H9 (cell line): Measurements from ENCODE around the gene PBX1. TPM values are rescaled to one million over a fixed set of nuclear protein-coding genes. Genes with fewer than 3 reads are reported as not detected.

Source experiments
- DNase-seq: peaks from one replicate; pipeline ENCODE4 v3.0.0-alpha.2; 2017
- H2AFZ ChIP-seq: one replicate; pipeline ENCODE4 v1.6.1; 2013; ENCODE audit warnings: mild to moderate bottlenecking, low read length, control low read depth, moderate library complexity
- H2AK5ac ChIP-seq: 2 replicates; pipeline ENCODE4 v1.6.1; 2013; ENCODE audit warnings: low read length, control low read depth, mixed read lengths; ENCODE audit not compliant: insufficient read length
- H2BK120ac ChIP-seq: one replicate; pipeline ENCODE4 v1.6.1; 2013; ENCODE audit warnings: low read depth, mild to moderate bottlenecking, low read length, control low read depth, inconsistent platforms; ENCODE audit not compliant: poor library complexity, severe bottlenecking
- H2BK12ac ChIP-seq: 2 replicates; pipeline ENCODE4 v1.6.1; 2013; ENCODE audit warnings: low read length, control low read depth, mixed read lengths, low read depth; ENCODE audit not compliant: insufficient read length
- H2BK15ac ChIP-seq: 2 replicates; pipeline ENCODE4 v1.6.1; 2013; ENCODE audit warnings: low read depth, low read length, control low read depth
- H2BK20ac ChIP-seq: one replicate; pipeline ENCODE4 v1.6.1; 2013; ENCODE audit warnings: low read depth, mild to moderate bottlenecking, low read length, control low read depth, inconsistent platforms; ENCODE audit not compliant: poor library complexity, severe bottlenecking
- H2BK5ac ChIP-seq: 2 replicates; pipeline ENCODE4 v1.6.1; 2013; ENCODE audit warnings: low read length, control low read depth, mixed read lengths; ENCODE audit not compliant: insufficient read length
- H3K14ac ChIP-seq: 2 replicates; pipeline ENCODE4 v1.6.1; 2013; ENCODE audit warnings: low read length, control low read depth; ENCODE audit not compliant: insufficient read depth
- H3K18ac ChIP-seq: 2 replicates; pipeline ENCODE4 v1.6.1; 2013; ENCODE audit warnings: low read depth, mild to moderate bottlenecking, mixed read lengths, low read length, control low read depth; ENCODE audit not compliant: insufficient read length
- H3K23ac ChIP-seq: 2 replicates; pipeline ENCODE4 v1.6.1; 2013; ENCODE audit warnings: low read length, control low read depth, mixed read lengths, low read depth; ENCODE audit not compliant: insufficient read length
- H3K23me2 ChIP-seq: 2 replicates; pipeline ENCODE4 v1.6.1; 2013; ENCODE audit warnings: low read depth, mild to moderate bottlenecking, mixed read lengths, low read length, control low read depth; ENCODE audit not compliant: insufficient read length, poor library complexity, severe bottlenecking
- H3K27ac ChIP-seq: 2 replicates; pipeline ENCODE4 v1.5.1; 2013; ENCODE audit warnings: low read length, control low read depth, mixed read lengths, low read depth; ENCODE audit not compliant: insufficient read length
- H3K27me3 ChIP-seq: 2 replicates; pipeline ENCODE4 v1.6.1; 2013; ENCODE audit warnings: low read length, control low read depth, inconsistent platforms; ENCODE audit not compliant: insufficient read depth
- H3K4ac ChIP-seq: 2 replicates; pipeline ENCODE4 v1.6.1; 2013; ENCODE audit warnings: low read depth, mild to moderate bottlenecking, control low read depth, inconsistent platforms, low read length, moderate library complexity
- H3K4me1 ChIP-seq: 2 replicates; pipeline ENCODE4 v1.6.1; 2013; ENCODE audit warnings: low read length, control low read depth, inconsistent platforms; ENCODE audit not compliant: insufficient read depth
- H3K4me2 ChIP-seq: 2 replicates; pipeline ENCODE4 v1.6.1; 2013; ENCODE audit warnings: low read length, control low read depth, mixed read lengths; ENCODE audit not compliant: insufficient read length, insufficient read depth
- H3K56ac ChIP-seq: 2 replicates; pipeline ENCODE4 v1.6.1; 2013; ENCODE audit warnings: low read depth, mild to moderate bottlenecking, mixed read lengths, low read length, control low read depth; ENCODE audit not compliant: insufficient read length
- H3K79me1 ChIP-seq: 2 replicates; pipeline ENCODE4 v1.6.1; 2013; ENCODE audit warnings: low read depth, mild to moderate bottlenecking, moderate library complexity, low read length, control low read depth, inconsistent platforms; ENCODE audit not compliant: insufficient read depth, poor library complexity, severe bottlenecking
- H3K79me2 ChIP-seq: 2 replicates; pipeline ENCODE4 v1.6.1; 2013; ENCODE audit warnings: low read length, control low read depth, inconsistent platforms; ENCODE audit not compliant: insufficient read depth
- H3K9ac ChIP-seq: 2 replicates; pipeline ENCODE4 v1.6.1; 2013; ENCODE audit warnings: low read length, control low read depth, mixed read lengths; ENCODE audit not compliant: insufficient read length; ENCODE audit errors: extremely low read depth
- H3K9me3 ChIP-seq: one replicate; pipeline ENCODE4 v1.6.1; 2013; ENCODE audit warnings: low read depth, low read length, inconsistent platforms; ENCODE audit not compliant: control insufficient read depth
- H3T11ph ChIP-seq: one replicate; pipeline ENCODE4 v1.6.1; 2013; ENCODE audit warnings: mild to moderate bottlenecking, low read length, control low read depth, inconsistent platforms
- H4K20me1 ChIP-seq: one replicate; pipeline ENCODE4 v1.6.1; 2013; ENCODE audit not compliant: control insufficient read depth, insufficient read length, insufficient read depth
- H4K5ac ChIP-seq: 2 replicates; pipeline ENCODE4 v1.6.1; 2013; ENCODE audit warnings: low read depth, mild to moderate bottlenecking, mixed read lengths, low read length, control low read depth; ENCODE audit not compliant: insufficient read length
- H4K8ac ChIP-seq: replicated peaks from 2 replicates; pipeline ENCODE4 v1.6.1; 2013; ENCODE audit warnings: low read length, control low read depth, mixed read lengths, low read depth; ENCODE audit not compliant: insufficient read length
- H4K91ac ChIP-seq: 2 replicates; pipeline ENCODE4 v1.6.1; 2013; ENCODE audit warnings: low read depth, mild to moderate bottlenecking, moderate library complexity, mixed read lengths, low read length, control low read depth; ENCODE audit not compliant: insufficient read length
- H3K27ac Mint-ChIP-seq, 3 experiments: 2 replicates in 2 of 3; 3 replicates in 1 of 3; pipeline ENCODE4 v1.8.0; 2020 to 2021; ENCODE audit warnings: mixed read lengths in 3 of 3, mild to moderate bottlenecking in 1 of 3, moderate library complexity in 1 of 3
- H3K27me3 Mint-ChIP-seq: 2 replicates; pipeline ENCODE4 v1.8.0; 2021; ENCODE audit warnings: low read depth, mild to moderate bottlenecking, moderate library complexity, mixed read lengths
- H3K36me3 Mint-ChIP-seq, 3 experiments: 2 replicates in 2 of 3; 3 replicates in 1 of 3; pipeline ENCODE4 v1.8.0; 2020 to 2021; ENCODE audit warnings: low read depth in 3 of 3, mixed read lengths in 3 of 3; ENCODE audit not compliant: insufficient read depth in 1 of 3
- H3K4me1 Mint-ChIP-seq, 2 experiments: 2 replicates each; pipeline ENCODE4 v1.8.0; 2020; ENCODE audit warnings: mixed read lengths in 2 of 2
- H3K4me3 Mint-ChIP-seq, 2 experiments: 2 replicates in 1 of 2; 3 replicates in 1 of 2; pipeline ENCODE4 v1.8.0; 2020 to 2021; ENCODE audit warnings: mild to moderate bottlenecking in 2 of 2, mixed read lengths in 2 of 2, moderate library complexity in 1 of 2
- H3K9me3 Mint-ChIP-seq, 2 experiments: 2 replicates in 1 of 2; 3 replicates in 1 of 2; pipeline ENCODE4 v1.8.0; 2020; ENCODE audit warnings: mild to moderate bottlenecking in 2 of 2, mixed read lengths in 2 of 2, moderate library complexity in 1 of 2
- WGBS: extraction: QIAGEN DNeasy Blood & Tissue Kit; methylation state at CpG from one replicate; pipeline ENCODE4 v1.1.7; 2013; ENCODE audit warnings: missing lambda C conversion rate, low lambda C conversion rate, mixed read lengths; ENCODE audit not compliant: insufficient read length; ENCODE audit errors: extremely low coverage; 5-methylcytosine and 5-hydroxymethylcytosine counted together
- total RNA-seq: library from RNA; stranded (reverse); gene quantifications from 2 replicates; pipeline ENCODE4 v1.2.1, GENCODE V29; 2021
- TF ChIP-seq, protein P1 (sequence below): fragments of 200-600 bp; sonication (generic); conservative IDR thresholded peaks from 3 replicates; pipeline ENCODE4 v1.8.0; 2021; ENCODE audit warnings: antibody characterized with exemption, mild to moderate bottlenecking

The PBX1 gene
- total RNA-seq, 1 experiment from 2014 or later, result 142 TPM

DNA sequence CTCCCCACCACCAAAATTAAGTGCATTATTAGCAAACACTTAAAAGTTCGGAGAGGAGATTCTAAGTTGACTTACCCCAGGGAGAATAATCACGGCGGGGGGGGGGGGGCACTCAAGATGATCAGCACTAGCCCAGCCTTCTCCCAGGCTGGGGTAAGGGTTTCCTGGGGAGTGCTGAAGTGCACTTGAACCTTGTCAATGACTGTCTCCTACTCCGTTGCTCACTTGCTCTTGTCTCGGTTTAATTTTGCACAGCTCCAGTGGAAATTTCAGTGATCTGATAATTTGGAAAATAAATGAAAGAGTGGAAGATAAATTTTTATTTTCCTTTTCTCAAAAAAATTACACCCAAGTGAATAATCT, 59.2 kb downstream of the PBX1 start:
- WGBS, result no CpG with 5 or more reads among the region's 5 CpGs
- Histone ChIP-seq H3K56ac (no peak overlapping the region), H4K8ac (no peak overlapping the region), H3K79me1 (peaks cover 4% of the 10 kb centered on the region), H2BK15ac (no peak overlapping the region), H2BK120ac (no peak overlapping the region), H2BK5ac (no peak overlapping the region), H3K27ac (no peak overlapping the region), H4K20me1 (no peaks in the 10 kb centered on the region), H4K5ac (no peak overlapping the region), H3K79me2 (peaks cover 25% of the 10 kb centered on the region), H3K4me1 (peaks cover 11% of the 10 kb centered on the region), H3K4ac (no peak overlapping the region), H3K14ac (no peak overlapping the region), H3K27me3 (no peaks in the 10 kb centered on the region), H3K4me2 (no peak overlapping the region), H2AFZ (no peak overlapping the region), H3K9me3 (no peaks in the 10 kb centered on the region), H2BK20ac (no peak overlapping the region), H2BK12ac (no peak overlapping the region), H3K23ac (no peak overlapping the region), H3K23me2 (no peaks in the 10 kb centered on the region), H2AK5ac (no peak overlapping the region), H3K18ac (no peak overlapping the region), H3T11ph (no peak overlapping the region), H4K91ac (no peak overlapping the region), H3K9ac (no peak overlapping the region)
- H3K27me3 Mint-ChIP-seq, result no peaks in the 10 kb centered on the region
- no peak overlapping the region for H3K4me3 Mint-ChIP-seq
- TF ChIP-seq, protein P1, sequence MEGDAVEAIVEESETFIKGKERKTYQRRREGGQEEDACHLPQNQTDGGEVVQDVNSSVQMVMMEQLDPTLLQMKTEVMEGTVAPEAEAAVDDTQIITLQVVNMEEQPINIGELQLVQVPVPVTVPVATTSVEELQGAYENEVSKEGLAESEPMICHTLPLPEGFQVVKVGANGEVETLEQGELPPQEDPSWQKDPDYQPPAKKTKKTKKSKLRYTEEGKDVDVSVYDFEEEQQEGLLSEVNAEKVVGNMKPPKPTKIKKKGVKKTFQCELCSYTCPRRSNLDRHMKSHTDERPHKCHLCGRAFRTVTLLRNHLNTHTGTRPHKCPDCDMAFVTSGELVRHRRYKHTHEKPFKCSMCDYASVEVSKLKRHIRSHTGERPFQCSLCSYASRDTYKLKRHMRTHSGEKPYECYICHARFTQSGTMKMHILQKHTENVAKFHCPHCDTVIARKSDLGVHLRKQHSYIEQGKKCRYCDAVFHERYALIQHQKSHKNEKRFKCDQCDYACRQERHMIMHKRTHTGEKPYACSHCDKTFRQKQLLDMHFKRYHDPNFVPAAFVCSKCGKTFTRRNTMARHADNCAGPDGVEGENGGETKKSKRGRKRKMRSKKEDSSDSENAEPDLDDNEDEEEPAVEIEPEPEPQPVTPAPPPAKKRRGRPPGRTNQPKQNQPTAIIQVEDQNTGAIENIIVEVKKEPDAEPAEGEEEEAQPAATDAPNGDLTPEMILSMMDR, result no peak
- peaks cover 0 to 3% (median 0%) of the 10 kb centered on the region in 3 experiments; a peak in 3 of 7 replicates for H3K36me3 Mint-ChIP-seq
- no peaks in the 10 kb centered on the region for H3K9me3 Mint-ChIP-seq
- DNase-seq, result no peak
- H3K27ac Mint-ChIP-seq, result no peak overlapping the region
- H3K4me1 Mint-ChIP-seq, result peaks cover 46 to 48% of the 10 kb centered on the region in 2 experiments
